ENCODE data around the gene NXPH3.
"Not testable (repeated sequence)": the region's sequence is repeated elsewhere in the genome, so short reads cannot be mapped to it uniquely, and the experiment has no call there.

Gene NXPH3

DNA sequence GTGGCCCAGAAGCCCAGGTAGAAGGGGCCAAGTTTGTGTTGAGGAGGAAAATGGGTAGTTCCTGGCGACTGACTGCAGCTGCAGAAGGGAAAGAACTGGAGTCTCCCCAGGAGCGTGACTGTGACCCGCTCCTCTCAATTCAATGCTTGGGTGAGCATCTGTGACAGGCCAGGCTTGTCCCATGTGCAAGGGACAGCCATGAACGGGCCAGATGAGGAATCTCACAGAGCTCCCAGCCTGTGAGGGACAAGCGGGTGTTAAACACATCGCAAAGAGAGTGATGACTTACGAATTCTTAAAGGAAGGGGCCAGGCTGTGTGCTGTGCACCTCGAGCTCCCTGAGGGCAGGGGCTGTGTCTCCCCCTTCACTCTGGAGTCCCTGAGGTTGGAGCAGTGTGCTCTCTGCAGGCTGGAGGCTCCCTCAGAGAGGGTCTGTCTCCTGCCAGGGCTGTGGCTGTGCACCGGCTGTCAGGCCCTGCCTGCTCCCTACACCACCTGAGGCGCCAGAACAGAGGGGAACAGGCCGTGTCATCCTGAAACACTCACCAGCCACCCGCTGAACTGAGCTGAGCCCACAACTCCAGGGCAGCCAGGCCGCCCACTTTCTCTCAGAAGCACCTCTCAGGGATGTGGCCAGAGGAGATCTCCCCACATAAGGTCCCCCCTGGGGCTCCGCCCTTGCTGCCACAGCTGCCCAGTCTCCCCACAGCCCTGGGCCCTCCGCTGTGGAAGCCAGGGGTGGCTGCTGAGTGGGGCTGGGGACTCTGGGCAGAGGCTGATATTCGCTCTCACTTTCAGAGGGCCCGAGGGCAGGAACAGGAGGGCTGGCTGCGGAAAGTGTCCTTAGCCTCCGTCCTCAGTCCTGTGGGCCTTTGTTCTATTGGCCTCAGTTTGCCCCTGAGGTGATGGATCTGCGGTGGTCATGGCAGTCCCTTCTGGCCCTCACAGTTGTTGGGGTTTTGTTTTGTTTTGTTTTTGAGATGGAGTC lies 25.7 kb upstream of the NXPH3 start:
- H3K27me3 Mint-ChIP-seq, result peaks cover 16 to 18% of the 10 kb centered on the region in 2 donors
- ATAC-seq (replicated peaks) (no peak), DNase-seq (no peak)
- H3K9me3 Mint-ChIP-seq, result no peaks in the 10 kb centered on the region
- H3K27ac Mint-ChIP-seq, result peak overlapping the region; percentile 44
- no peaks in the 10 kb centered on the region for H3K36me3 Mint-ChIP-seq
- peaks cover 0 to 4% of the 10 kb centered on the region in 2 donors for H3K4me1 Mint-ChIP-seq
- H3K4me3 Mint-ChIP-seq, result no peak overlapping the region

DNA sequence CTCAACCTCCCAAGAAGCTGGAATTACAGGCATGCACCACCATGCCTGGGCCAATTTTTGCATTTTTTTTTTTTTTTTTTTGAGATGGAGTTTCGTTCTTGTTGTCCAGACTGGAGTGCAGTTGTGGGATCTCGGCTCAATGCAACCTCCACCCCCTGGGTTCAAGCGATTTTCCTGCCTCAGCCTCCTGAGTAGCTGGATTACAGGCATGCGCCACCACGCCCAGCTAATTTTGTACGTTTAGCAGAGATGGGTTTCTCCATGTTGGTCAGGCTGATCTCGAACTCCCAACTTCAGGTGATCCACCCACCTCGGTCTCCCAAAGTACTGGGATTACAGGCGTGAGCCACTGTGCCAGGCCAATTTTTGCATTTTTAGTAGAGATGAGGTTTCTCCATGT lies 24.9 kb upstream of the NXPH3 start:
- not testable (repeated sequence) for H3K4me3 Mint-ChIP-seq; H3K4me1 Mint-ChIP-seq; DNase-seq; ATAC-seq (replicated peaks); H3K36me3 Mint-ChIP-seq; H3K9me3 Mint-ChIP-seq; H3K27ac Mint-ChIP-seq
- peaks cover 12 to 16% of the 10 kb centered on the region in 2 donors for H3K27me3 Mint-ChIP-seq

DNA sequence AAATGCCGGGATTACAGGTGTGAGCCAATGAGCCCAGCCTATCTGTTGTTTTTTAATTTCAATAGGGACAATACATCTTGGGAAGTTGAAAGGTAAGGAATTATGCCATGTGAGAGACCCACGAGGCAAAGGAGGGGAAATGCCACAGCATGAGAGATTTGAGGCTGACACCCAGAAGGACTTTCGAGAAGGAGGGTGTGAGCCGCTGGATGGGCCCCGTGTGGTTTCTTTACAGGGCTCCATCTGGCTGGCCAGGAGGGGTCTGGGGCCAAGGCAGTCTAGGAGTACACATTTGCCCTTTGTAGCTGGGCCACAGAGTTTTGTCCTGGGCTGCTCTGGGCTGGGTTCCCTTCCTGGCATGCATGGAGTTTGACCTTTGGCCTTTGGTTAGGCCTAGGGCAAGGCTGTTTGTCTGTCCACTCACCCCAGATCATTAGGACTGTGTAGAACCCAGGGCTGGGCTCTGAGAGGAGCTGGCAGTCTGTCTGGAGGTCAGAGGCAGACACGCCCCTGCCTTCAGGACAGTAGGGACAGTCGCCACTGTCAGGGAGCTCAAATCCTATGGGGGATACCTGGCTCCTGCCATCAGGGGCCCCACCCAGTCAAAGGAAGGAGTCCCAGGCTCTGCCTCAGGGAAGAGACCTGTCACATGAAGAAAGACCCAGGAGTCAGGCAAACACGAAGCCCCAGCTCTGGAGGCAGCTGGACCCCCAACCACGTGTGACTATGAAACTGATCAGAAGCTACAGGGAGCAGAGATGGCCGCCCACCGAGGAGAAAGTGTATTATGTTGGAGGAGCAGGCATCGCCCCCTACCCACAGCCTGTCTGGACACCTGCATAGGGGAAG lies 24.2 kb upstream of the NXPH3 start:
- Mint-ChIP-seq H3K9me3 (no peaks in the 10 kb centered on the region), H3K36me3 (no peaks in the 10 kb centered on the region), H3K4me3 (no peak overlapping the region), H3K4me1 (peaks cover 4 to 6% of the 10 kb centered on the region in 2 donors), H3K27ac (no peak overlapping the region), H3K27me3 (peaks cover 9 to 16% of the 10 kb centered on the region in 2 donors)
- no peak for ATAC-seq (replicated peaks)
- DNase-seq, result no peak

DNA sequence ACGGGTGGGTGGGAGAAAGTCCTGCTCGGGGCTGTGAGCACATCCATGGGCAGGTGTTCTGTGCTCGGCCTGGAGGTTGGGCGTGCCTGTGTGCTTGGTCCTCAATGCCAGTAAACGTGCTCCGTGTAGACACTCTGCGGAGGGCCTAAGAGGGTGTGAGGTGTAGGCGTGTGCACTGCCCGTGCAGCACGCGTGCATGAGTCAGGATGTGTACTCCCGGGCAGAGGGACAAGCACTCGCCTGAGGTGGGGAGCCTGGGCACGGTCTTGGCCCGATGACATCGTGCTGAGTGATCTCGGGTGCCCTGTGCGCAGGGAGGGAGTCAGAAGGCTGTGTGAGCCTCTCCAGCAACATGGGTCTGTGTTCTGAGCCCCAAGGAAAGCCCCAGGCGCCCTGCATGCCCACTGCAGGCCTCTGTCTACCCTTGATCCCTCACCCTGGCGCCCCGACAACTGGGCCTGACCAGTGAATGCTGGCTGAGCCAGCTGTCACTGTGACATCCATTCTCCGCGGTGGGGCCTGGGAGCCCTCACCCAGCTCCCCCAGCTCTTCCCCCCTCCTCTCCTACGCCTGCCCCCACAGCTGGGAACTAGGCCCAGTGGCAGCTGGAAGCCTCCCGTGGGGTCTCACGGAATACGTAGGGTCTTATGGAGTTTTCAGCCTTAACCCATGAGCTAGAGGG lies 23.5 kb upstream of the NXPH3 start:
- DNase-seq, result no peak
- Mint-ChIP-seq H3K27me3 (peaks cover 10 to 13% of the 10 kb centered on the region in 2 donors), H3K27ac (no peak overlapping the region), H3K4me3 (no peak overlapping the region), H3K9me3 (no peaks in the 10 kb centered on the region), H3K4me1 (peaks cover 4 to 13% of the 10 kb centered on the region in 2 donors), H3K36me3 (no peaks in the 10 kb centered on the region)
- no peak for ATAC-seq (replicated peaks)

DNA sequence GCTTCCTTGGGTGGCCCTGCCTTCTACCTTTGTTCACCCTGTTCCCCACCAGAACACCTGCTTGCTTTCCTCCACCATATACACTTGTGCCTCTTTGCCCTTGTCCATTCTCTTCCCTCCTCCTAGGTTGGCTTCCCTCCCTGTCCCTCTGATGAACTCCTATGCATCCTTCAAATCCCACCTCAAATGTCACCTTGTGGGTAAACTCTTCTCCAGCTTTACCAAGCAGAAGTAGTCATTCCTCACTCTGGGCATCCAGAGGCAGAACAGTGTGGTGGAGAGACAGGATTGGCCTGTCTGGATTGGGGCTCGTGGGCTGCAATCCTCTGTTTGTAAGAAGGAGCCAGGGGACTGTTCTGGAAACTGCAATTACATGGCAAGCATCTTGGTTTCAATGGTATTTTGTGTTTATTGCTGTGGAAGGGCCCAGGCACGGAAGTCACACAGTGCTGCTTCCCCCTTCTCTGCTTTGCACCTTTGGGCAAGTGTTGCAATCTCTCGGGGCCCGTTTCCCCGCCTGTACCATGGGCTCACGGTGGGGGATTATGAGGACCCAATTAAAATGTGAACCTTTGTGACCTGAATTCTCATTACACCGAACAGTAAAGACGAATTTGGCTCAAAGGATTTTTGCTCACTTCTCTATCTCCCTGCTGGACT lies 21.9 kb upstream of the NXPH3 start:
- Mint-ChIP-seq H3K4me3 (no peak overlapping the region), H3K27me3 (peaks cover 6 to 13% of the 10 kb centered on the region in 2 donors), H3K9me3 (no peaks in the 10 kb centered on the region), H3K4me1 (peaks cover 7 to 18% of the 10 kb centered on the region in 2 donors), H3K27ac (no peak overlapping the region), H3K36me3 (no peaks in the 10 kb centered on the region)
- ATAC-seq (replicated peaks), result no peak
- DNase-seq, result no peak

DNA sequence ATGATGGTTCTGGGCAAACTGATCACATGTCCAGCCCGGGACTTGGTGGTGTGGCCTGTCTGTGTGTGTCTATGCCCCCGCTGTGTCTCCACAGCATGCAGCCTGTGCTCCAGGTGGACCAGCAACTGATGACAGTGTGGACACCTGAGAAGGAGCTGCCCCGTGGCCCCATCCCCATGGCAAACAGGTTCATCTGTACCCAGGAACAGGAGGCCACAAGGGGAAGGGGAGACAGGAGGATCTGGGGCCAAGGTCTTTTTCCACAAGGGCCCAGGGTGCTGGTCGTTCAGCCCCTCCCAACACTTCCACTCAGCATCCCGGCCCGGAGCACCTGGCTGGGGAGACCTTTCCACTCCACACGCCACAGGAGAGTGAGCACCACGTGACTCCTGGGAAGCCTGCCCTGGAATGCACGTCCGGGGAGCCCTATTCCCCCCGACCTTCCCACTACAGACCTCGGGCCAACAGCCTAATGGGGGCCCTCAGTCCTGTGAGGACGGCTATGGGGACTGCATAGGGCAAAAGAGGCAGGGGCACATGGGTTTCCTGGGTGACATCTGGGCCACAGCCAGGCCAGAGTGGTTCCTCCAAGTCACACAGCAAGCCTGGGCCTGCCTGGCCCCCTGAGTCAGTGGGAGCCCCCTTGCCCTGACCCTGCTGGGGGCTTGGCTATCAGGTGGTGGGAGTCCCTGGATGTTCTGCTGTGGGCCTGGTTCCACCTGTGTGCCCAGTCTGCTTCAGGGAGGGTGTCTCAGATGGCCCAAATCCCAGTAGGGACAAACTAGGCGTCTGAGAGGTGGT lies 20.8 kb upstream of the NXPH3 start:
- H3K27me3 Mint-ChIP-seq, result peaks cover 6 to 12% of the 10 kb centered on the region in 2 donors
- no peaks in the 10 kb centered on the region for H3K9me3 Mint-ChIP-seq
- DNase-seq (no peak), ATAC-seq (replicated peaks) (no peak)
- H3K4me1 Mint-ChIP-seq, result peaks cover 7 to 18% of the 10 kb centered on the region in 2 donors
- H3K4me3 Mint-ChIP-seq, result no peak overlapping the region
- no peaks in the 10 kb centered on the region for H3K36me3 Mint-ChIP-seq
- peak overlapping the region; percentile 9 for H3K27ac Mint-ChIP-seq

DNA sequence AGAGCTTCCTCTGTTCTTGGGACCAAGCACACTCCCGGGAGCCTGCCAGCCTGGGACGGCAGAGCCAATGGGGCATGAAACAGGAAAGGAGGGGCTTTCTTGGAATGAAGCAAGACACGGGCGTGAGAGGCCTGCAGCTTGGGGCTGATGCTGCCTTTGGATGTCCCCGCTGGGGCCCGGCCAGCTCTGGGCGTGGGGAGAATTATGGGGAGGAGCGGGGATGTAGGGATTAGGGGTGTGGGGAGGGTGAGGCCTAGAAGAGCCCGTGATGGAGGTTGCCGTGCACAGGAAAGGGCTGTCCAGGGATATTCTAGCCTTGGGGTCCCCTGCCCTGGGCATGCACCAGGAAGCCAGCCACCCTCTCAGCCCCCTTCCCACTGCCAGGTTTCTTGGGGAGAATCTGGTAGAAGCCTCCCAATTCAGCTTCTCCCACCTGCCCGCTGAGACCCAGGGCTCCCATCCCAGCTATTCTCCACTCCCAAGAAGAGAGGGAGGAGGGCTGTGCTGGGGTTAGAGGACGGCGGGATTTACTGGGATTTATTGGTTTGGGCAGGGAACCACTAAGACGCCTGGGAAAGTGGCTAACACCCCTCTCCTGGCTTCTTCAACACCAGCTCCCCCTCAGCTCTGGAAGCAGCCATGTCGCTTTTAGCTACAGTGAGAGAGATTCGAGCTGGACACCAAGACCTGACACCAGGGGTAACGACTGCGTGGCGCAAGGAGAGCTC lies 20.0 kb upstream of the NXPH3 start:
- peaks cover 6 to 12% of the 10 kb centered on the region in 2 donors for H3K27me3 Mint-ChIP-seq
- no peak overlapping the region for H3K4me3 Mint-ChIP-seq
- ATAC-seq (replicated peaks) (no peak), DNase-seq (no peak)
- peak overlapping the region; percentile 9 for H3K27ac Mint-ChIP-seq
- no peaks in the 10 kb centered on the region for H3K36me3 Mint-ChIP-seq
- peaks cover 7 to 18% of the 10 kb centered on the region in 2 donors for H3K4me1 Mint-ChIP-seq
- H3K9me3 Mint-ChIP-seq, result no peaks in the 10 kb centered on the region

DNA sequence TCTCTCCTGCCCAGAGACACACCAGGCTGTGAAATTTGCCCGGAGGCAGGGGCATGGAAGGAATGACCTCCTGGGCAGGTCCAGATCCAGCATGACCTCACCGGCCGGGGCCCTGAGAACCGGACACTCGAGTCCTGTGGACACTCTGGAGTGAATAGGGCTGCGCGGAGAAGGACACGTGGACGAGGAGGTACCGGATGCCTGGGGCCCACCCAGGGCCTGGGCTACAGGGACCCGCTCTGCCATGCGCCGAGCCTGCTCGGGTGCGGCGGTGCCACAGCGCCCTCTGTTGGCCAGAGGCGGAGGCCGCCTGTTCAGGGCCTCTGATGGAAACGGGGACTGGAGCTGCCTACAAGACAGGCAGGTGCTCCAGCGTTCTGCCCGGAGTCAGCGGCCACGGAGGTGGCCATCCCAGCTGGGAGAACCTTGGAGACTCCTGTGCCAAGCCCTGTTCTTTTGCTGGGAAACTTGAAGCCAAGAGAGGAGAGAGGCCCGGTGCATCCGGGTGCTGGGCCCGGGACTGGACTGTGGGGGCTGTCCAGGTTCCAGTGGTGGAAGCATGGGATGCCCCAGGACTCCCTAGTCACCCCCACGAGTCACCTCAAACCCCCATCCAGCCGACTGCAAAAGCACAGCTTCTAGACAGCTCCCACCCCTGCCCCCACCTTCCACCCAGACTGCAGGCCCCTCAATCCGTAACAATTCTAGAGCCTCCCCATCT lies 19.3 kb upstream of the NXPH3 start:
- Mint-ChIP-seq H3K4me1 (peaks cover 7 to 18% of the 10 kb centered on the region in 2 donors), H3K36me3 (no peaks in the 10 kb centered on the region), H3K27me3 (peaks cover 6 to 12% of the 10 kb centered on the region in 2 donors), H3K9me3 (no peaks in the 10 kb centered on the region), H3K27ac (no peak overlapping the region), H3K4me3 (no peak overlapping the region)
- DNase-seq (peak; percentile 82), ATAC-seq (replicated peaks) (peak; percentile 98)

DNA sequence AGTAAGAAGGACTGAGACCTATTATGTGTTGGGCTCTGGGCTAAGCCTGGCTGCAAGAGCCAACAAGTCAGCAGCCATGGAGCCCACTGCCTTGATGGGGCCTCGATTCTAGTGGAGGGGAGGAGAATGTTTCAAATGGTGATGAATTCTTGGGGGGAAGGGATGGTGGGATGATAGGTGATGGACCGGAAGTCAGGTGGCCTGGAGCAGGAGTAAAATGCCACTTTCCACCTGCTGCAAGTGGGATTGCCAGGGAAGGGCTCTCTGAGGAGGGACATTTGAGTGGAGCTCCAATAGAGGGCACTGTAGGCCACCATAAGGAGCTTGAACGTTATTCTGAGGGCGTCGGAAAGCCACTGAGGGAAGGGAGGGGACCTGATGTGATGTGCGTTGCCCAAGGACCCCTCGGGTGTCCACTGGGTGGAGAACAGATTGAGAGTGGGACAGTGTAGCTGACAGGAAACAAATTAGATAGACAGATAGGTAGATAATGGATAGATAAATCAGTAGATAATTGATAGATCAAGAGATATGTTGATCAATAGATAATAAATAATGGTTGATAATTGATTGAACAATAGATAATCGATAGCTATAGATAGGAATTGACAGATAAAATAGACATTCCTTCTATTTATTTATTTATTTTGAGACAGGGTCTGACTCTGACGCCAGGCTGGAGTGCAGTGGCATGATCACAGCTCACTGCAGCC lies 18.2 kb upstream of the NXPH3 start:
- DNase-seq, result no peak
- Mint-ChIP-seq H3K4me1 (peaks cover 7 to 18% of the 10 kb centered on the region in 2 donors), H3K27me3 (peaks cover 7 to 12% of the 10 kb centered on the region in 2 donors), H3K4me3 (no peak overlapping the region), H3K9me3 (no peaks in the 10 kb centered on the region), H3K36me3 (no peaks in the 10 kb centered on the region), H3K27ac (peak overlapping the region; percentile 16)
- peak in 1 of 2 donors; percentile 56 for ATAC-seq (replicated peaks)

DNA sequence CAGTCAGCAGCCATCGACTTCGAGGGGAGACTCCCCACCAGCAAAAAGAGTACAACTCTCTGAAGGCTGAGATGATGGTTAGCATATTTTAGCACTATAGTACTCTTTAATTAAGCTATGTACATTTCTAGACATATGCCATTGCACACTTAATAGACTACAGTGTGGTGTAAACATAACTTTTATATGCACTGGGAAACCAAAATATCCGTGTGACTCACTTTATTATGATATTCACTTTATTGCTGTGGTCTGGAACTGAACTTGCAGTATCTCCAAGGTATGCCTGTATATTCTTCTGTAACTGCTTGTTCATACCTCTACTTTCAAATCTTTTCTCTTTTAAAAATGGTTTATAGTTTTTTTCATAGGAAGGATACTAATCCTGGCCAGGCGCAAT lies 11.0 kb upstream of the NXPH3 start:
- no peak for ATAC-seq (replicated peaks)
- Mint-ChIP-seq H3K4me3 (no peak overlapping the region), H3K27me3 (peaks cover 18 to 20% of the 10 kb centered on the region in 2 donors), H3K9me3 (no peaks in the 10 kb centered on the region), H3K36me3 (no peaks in the 10 kb centered on the region), H3K27ac (no peak overlapping the region), H3K4me1 (peaks cover 18 to 26% of the 10 kb centered on the region in 2 donors)
- no peak for DNase-seq

DNA sequence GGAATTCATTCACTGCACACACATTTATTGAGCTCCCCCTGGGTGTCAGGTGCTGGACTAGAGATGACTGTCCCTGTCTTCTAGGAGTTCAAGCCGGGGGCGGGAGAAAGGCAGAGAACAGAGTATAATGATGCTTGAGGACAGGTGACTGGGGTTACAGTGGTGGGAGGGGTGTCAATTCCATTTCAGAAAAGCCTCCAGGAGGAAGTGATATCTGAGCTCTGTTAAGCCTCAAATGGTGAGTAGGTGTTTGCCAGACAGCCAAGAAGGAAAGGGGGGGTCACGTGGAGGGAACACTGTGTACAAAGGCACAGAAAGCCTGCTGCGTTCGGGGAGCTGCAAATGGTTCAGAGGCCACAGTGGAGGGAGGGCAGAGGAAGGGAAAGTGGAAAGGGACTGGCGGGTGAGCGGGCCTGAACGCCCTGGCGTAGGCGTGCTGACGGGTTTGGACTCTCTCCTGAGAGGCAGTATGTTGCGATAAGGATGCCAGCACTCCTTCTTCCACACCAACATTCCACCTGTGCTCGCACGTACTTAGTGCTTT lies 9.7 kb upstream of the NXPH3 start:
- ATAC-seq (replicated peaks) (peak; percentile 62), DNase-seq (peak; percentile 59)
- Mint-ChIP-seq H3K36me3 (no peaks in the 10 kb centered on the region), H3K4me1 (peaks cover 23 to 30% of the 10 kb centered on the region in 2 donors), H3K27ac (no peak overlapping the region), H3K4me3 (peak overlapping the region; percentile 37 to 57), H3K9me3 (no peaks in the 10 kb centered on the region), H3K27me3 (peaks cover 25 to 28% of the 10 kb centered on the region in 2 donors)

Data from stimulated activated naive B cell treated with anti-CD40 and anti-IgM and Interleukin-4, amounts not matched to agents 10 μg/mL and 1 μg/mL and 100 μg/mL, for 72 hours (primary cell).